Memory B cell (primary cell): ENCODE data around the gene BEGAIN.

Source experiments
- ATAC-seq: fragments of 150-1000 bp; cut with Tn5 transposase; 2 replicates; pipeline ENCODE4 v1.10.0; 2021; ENCODE audit warnings: low read depth, mild to moderate bottlenecking, moderate library complexity
- DNase-seq, 2 donors: peaks; one replicate each; pipeline ENCODE4 v3.0.0; 2022; ENCODE audit warnings: low spot score in 2 of 2
- H3K27ac Mint-ChIP-seq: one replicate; pipeline ENCODE4 v1.8.0; 2022; ENCODE audit warnings: mild to moderate bottlenecking, moderate library complexity, mixed read lengths
- H3K27me3 Mint-ChIP-seq: one replicate; pipeline ENCODE4 v1.8.0; 2022; ENCODE audit warnings: mixed read lengths
- H3K36me3 Mint-ChIP-seq: one replicate; pipeline ENCODE4 v1.8.0; 2022; ENCODE audit warnings: mild to moderate bottlenecking, mixed read lengths
- H3K4me1 Mint-ChIP-seq: one replicate; pipeline ENCODE4 v1.8.0; 2022; ENCODE audit warnings: mixed read lengths
- H3K4me3 Mint-ChIP-seq: one replicate; pipeline ENCODE4 v1.8.0; 2022; ENCODE audit warnings: mild to moderate bottlenecking, moderate library complexity, mixed read lengths
- H3K9me3 Mint-ChIP-seq: one replicate; pipeline ENCODE4 v1.8.0; 2022; ENCODE audit warnings: mixed read lengths

The BEGAIN gene

DNA sequence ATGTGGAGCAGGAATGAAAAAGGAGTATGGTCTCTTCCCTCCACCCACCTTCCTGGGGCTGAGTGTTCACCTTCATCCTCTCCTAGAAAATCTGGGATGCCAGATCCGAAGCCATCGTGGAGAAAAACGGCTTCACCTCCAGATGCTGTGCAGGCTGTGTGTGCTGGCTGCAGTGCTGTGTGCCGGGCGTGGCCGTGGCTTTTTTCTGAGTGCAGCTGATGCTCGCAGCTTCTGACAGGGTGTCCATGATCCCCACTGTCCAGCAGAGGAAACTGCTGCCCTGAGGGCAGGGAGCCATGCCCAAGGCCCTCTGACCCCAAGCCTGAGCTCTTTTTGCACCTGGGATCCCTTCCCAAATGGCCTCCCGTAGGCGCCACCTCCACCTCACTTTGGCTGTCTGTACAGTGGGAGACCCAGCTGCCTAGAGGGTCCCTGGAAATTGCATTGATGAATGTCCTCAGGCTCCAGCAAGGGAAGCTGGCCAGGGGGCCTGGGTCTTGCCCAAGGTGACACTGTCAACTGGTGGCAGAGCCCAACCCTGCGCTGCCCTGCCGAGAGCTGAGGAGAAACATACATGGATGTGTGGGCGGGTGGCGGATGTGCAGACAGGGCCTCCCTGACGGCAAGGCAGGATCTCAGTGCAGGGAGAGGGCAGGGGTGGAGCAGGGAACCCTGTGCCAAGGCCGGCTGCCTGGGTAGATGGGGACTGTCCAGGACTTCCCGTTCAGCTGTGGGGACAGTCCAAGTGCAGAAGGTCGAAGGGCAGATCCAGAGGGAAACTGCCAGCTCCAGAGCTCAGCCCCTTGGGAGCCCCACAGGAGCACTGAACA is 53.3 kb downstream of the BEGAIN start:
- Mint-ChIP-seq H3K4me1 (no peaks in the 10 kb centered on the region), H3K27me3 (no peaks in the 10 kb centered on the region), H3K4me3 (no peak overlapping the region), H3K9me3 (no peaks in the 10 kb centered on the region), H3K27ac (no peak overlapping the region), H3K36me3 (peaks cover 2% of the 10 kb centered on the region)
- ATAC-seq (no peak), DNase-seq (peak in 1 of 2 donors; percentile 7)

DNA sequence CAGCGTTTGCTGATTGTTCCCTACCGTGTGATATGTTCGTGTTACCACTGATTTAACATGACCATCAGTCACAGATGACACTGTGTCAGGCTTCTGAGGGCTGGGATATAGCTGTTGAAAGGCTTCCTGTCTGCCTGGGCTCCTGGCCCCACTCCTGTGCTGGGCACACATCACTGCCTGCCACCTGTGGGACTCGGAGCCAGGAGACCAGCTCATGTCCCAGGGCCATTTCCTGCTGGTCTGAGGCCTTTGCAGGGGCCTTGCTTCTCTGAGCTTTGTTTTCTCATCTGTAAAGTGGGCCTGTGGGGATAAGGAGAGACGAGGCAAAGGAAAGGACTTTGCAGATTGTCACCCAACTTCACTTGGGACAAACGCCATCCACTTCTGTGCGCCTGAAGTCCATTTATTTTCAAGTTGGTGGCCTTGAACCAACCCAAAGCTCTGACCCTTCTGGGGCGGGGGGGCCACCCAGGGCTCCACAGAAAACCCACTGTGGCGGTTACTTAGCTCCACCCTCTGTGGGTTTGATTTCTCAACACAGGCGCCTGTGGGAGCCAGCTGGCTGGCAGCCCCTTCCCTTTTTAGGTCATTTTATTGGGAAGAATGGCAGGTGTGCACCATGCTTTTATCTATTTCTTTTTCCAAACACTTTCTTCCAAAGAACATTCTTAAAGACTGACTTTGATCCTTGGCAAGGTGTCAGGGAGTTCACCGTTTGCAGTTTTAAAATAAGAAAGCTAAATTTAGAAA is 54.1 kb downstream of the BEGAIN start:
- DNase-seq: no peak
- Mint-ChIP-seq H3K4me3 (no peak overlapping the region), H3K27me3 (no peaks in the 10 kb centered on the region), H3K36me3 (peaks cover 2% of the 10 kb centered on the region), H3K4me1 (no peaks in the 10 kb centered on the region), H3K9me3 (no peaks in the 10 kb centered on the region), H3K27ac (no peak overlapping the region)
- ATAC-seq: no peak

DNA sequence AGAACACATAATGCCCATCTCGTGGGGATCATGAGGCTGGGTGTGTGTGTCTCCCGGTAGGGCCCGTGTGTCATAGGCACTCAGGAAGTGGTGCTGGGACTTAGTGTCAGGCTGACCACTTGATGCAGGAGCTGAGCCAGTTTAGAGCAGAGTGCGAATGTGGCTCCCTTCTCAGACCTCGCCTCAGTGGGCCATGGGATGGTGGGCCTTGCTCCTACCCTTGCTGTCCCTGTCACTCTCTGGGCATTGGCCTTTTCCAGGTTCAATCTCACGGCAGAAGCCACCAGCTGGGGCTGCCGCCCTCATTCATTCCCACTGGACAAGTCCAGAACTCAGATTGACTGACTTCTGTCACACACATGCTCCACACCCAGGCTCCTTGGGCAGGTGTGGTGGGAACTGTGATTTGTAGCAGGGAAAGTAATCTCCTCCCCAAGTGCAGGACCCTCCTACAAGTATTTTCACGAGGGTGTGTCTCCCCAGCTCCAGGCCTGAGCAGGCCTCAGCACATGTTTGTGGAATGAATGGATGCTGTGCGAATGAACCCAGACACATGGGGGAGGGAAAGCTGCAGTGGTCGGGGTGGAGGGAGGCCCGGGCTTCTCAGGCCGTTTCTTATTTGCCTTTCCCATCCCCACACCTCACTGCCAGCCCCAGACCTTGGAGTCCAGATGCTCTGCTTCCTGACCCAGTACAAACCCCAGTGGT is 54.9 kb downstream of the BEGAIN start:
- no peaks in the 10 kb centered on the region for H3K4me1 Mint-ChIP-seq
- DNase-seq: no peak
- ATAC-seq: no peak
- no peak overlapping the region for H3K27ac Mint-ChIP-seq
- no peak overlapping the region for H3K4me3 Mint-ChIP-seq
- peaks cover 2% of the 10 kb centered on the region for H3K36me3 Mint-ChIP-seq
- no peaks in the 10 kb centered on the region for H3K27me3 Mint-ChIP-seq
- H3K9me3 Mint-ChIP-seq: no peaks in the 10 kb centered on the region

DNA sequence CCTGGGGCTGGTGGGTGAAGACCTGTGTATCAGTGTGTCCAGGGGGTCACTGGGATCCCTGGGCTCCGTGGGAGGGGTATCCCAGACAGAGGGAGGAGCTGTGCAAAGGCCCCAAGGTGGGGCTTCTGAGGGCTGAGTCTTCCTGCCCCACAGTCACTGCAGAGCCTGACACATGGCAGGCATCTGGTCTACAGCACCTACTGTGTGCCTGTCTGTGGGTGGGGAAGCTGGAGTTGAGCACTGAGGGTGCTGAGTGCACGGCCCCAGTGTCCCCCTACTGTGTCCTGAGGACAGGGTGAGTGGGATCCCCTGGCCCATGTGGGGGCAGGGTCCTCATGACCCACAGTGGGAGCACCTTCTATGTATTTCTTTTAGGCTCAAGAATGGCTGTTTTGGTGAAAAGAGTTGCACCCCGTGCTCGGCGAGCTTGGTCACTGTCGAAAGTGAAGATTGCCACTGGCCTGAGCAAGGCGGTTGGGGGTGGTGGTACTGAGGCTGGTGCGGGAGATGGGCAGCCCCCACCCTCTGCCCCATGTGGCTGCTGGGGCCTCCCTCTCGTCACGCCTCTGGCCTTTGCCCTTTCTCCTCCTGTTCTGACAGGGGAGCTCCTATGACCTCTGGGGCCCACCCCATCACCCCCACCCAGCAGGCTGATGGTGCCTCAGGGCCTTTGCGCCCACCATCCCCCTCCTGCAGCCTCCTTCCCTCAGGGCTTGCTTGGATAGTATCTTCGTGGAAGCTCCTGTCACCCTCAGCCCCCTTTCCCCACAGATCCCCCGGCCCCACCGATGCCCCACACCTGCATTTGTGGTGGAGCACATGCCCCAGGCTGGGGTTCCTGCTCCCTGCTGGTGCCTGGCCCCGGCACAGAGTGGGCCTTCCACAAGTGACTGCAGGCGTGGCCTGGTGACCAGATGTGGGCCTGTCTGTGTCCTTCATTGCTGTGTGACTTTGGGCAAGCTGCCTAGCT is 55.8 kb downstream of the BEGAIN start:
- Mint-ChIP-seq H3K27ac (no peak overlapping the region), H3K36me3 (no peaks in the 10 kb centered on the region)
- ATAC-seq: no peak

DNA sequence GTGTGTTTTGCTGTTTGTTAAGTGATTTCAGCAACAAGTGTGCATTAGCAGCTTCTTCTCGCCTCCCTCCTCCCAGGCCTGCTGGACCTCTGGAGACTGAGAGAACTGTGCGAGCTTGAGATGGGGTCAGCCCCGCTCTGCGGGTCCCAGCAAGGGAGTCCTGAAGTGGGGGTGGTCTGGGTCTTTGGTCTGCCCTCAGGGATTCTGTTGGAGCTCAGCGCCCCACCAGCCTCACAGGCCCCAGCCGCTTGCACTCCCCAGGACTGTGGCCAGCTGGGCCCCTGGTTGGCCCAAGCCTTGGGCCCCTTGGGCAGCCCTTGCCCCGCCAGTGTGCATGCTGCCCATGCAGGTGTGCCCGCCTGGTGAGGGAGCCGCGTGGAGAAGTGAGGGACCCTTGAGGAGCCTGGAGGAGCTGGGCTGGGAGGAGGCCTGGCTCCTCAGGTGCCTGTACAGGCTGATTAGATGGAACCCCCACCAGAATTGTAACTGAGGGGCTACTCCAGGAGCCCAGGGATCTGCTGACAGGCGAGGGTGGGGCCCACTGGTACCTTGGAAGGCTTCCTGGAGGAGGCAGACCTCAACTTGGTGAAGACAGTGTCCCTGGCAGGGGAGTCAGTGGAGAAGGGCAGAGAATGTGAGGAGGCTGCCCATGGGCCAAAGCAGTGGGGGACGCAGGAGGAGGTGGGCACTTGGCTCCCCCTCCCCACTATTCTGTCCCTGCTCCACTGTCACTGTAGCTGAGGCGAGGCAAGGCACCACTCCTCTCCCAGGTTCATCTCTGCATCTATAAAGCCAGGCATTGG is 56.7 kb downstream of the BEGAIN start:
- Mint-ChIP-seq H3K4me3 (no peak overlapping the region), H3K36me3 (no peaks in the 10 kb centered on the region), H3K27ac (no peak overlapping the region), H3K9me3 (no peaks in the 10 kb centered on the region), H3K4me1 (no peaks in the 10 kb centered on the region), H3K27me3 (no peaks in the 10 kb centered on the region)
- ATAC-seq (no peak), DNase-seq (no peak)

More for the DNA sequence above, 55.8 kb downstream of the BEGAIN start:
- no peaks in the 10 kb centered on the region for H3K4me1 Mint-ChIP-seq
- no peaks in the 10 kb centered on the region for H3K27me3 Mint-ChIP-seq
- H3K9me3 Mint-ChIP-seq: no peaks in the 10 kb centered on the region
- H3K4me3 Mint-ChIP-seq: no peak overlapping the region
- no peak for DNase-seq

DNA sequence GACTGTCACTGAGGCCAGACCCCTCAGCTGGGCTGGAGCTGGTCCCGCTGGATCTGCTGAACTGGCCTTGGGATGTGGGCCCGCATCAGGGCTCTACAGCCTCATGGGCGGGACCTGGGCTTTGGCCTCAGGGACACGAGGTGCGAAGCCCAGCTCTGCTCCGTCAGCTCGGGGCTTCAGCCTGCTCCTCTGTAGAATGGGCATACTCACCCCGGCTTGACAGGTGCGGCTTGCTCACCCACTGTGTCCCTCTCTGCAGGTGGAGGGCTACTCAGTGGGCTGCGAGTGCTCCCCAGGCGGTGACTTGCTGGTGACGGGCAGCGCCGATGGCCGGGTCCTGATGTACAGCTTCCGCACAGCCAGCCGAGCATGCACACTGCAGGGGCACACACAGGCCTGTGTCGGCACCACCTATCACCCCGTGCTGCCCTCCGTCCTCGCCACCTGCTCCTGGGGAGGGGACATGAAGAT is 57.6 kb downstream of the BEGAIN start:
- H3K4me1 Mint-ChIP-seq: no peaks in the 10 kb centered on the region
- H3K4me3 Mint-ChIP-seq: no peak overlapping the region
- H3K27ac Mint-ChIP-seq: no peak overlapping the region
- no peaks in the 10 kb centered on the region for H3K36me3 Mint-ChIP-seq
- H3K9me3 Mint-ChIP-seq: no peaks in the 10 kb centered on the region
- no peaks in the 10 kb centered on the region for H3K27me3 Mint-ChIP-seq
- ATAC-seq: no peak
- no peak for DNase-seq

DNA sequence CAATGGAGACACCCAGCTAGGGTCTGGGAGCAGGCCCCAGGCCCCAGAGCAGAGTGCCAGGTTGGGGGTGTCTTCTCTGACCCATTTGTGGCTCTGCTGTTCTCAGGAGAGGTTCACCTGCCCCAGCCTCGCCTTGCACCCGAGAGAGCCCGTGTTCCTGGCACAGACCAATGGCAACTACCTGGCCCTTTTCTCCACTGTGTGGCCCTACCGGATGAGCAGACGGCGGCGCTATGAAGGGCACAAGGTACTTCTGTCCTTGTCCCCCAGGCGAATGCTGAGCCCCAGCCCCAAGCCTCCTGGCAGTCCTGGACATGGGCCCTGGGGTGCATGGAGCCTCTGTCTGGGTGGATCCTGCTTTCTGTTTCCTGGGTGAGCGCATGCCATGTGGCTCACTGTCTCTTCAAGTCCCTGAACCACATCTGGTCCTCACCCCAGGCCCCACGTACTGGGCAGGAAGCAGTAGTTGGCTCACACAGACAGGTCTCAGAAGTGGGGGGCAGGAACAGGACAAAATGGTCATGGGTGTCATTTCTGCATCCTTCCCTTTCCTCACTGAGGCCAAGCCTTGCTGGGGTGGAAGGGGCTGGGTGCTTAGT is 58.2 kb downstream of the BEGAIN start:
- Mint-ChIP-seq H3K36me3 (no peaks in the 10 kb centered on the region), H3K4me1 (no peaks in the 10 kb centered on the region), H3K9me3 (no peaks in the 10 kb centered on the region), H3K4me3 (no peak overlapping the region), H3K27ac (no peak overlapping the region), H3K27me3 (no peaks in the 10 kb centered on the region)
- no peak for DNase-seq
- no peak for ATAC-seq

DNA sequence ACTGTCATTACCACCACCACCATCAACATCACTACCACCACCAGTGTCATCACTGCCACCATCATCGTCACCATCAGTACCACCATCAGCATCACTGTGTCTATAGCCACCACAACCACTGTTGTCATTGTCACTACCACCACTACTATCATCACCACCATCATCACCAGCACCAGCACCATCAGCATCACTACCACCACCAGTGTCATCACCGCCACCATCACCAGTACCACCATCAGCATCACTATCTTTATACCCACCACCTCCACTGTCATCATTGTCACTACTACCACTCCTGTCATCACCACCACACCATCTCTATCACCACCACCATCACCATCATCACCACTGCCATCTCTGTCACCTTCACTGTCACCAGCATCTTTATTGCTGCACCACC is 60.6 kb downstream of the BEGAIN start:
- H3K27me3 Mint-ChIP-seq: no peaks in the 10 kb centered on the region
- no peak for ATAC-seq
- H3K36me3 Mint-ChIP-seq: no peaks in the 10 kb centered on the region

DNA sequence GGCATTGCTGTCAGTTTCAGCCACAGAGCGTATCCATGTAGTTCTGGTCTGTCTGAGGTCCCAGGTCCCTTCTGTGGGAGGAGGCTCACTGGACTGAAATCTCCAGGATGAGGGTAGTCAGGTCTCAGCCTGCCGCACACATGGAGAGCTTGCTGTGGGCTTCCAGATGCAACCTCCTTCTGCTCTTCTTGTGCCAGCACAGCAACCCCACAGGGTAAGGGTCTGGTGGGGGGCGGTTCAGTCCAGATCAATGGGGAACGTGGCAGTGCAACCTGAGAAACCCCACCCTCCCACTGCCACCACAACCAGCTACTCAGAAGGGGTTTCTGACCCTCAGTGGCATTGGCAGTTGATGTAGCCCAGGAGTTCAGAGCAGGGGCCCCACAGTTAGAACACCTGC is 61.2 kb downstream of the BEGAIN start:
- H3K27ac Mint-ChIP-seq: no peak overlapping the region
- H3K4me3 Mint-ChIP-seq: no peak overlapping the region
- DNase-seq: no peak

More for the DNA sequence above, 60.6 kb downstream of the BEGAIN start:
- H3K4me3 Mint-ChIP-seq: no peak overlapping the region
- H3K27ac Mint-ChIP-seq: no peak overlapping the region
- H3K4me1 Mint-ChIP-seq: no peaks in the 10 kb centered on the region
- no peaks in the 10 kb centered on the region for H3K9me3 Mint-ChIP-seq
- no peak for DNase-seq

DNA sequence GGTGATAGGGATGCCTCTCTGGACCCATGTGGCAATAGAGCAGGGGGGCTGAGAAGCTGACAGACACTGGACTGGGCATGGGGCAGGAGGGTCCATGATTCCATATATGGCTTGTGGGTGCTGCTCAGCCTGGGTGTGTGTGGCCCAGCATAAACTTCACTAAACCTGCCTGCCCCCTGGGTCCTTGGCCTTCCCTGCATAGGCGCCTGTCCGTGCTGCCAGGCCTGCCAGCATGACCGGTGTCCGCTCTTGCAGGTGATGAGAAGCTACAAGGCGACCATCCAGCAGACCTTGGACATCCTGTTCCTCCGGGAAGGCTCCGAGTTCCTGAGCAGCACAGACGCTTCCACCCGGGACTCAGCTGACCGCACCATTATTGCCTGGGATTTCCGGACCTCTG is 61.6 kb downstream of the BEGAIN start:
- no peak for DNase-seq
- H3K27me3 Mint-ChIP-seq: no peaks in the 10 kb centered on the region
- H3K36me3 Mint-ChIP-seq: peaks cover 2% of the 10 kb centered on the region

More for the DNA sequence above, 61.2 kb downstream of the BEGAIN start:
- no peak for ATAC-seq
- peaks cover 2% of the 10 kb centered on the region for H3K36me3 Mint-ChIP-seq
- no peaks in the 10 kb centered on the region for H3K9me3 Mint-ChIP-seq
- no peaks in the 10 kb centered on the region for H3K27me3 Mint-ChIP-seq
- H3K4me1 Mint-ChIP-seq: no peaks in the 10 kb centered on the region

DNA sequence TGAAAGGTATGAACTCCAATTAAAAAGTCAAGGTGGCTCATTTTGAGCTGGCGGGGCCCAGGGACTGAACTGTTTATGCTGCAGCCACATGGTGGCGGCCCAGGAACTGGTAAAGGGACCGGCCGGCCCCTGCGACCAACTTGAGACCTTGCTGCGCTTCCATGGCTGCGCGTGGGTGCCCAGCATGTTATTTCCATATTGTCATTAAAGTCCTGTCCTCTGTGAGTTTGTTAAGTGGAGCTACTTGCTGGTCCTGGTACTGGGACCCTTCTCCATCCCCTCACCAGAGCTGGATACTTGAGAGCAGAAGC is 62.3 kb downstream of the BEGAIN start:
- H3K27ac Mint-ChIP-seq: no peak overlapping the region
- DNase-seq (no peak), ATAC-seq (no peak)
- no peaks in the 10 kb centered on the region for H3K9me3 Mint-ChIP-seq
- H3K4me3 Mint-ChIP-seq: no peak overlapping the region
- peaks cover 2% of the 10 kb centered on the region for H3K36me3 Mint-ChIP-seq
- H3K4me1 Mint-ChIP-seq: no peaks in the 10 kb centered on the region
- H3K27me3 Mint-ChIP-seq: no peaks in the 10 kb centered on the region

More for the DNA sequence above, 61.6 kb downstream of the BEGAIN start:
- H3K4me3 Mint-ChIP-seq: no peak overlapping the region
- H3K4me1 Mint-ChIP-seq: no peaks in the 10 kb centered on the region
- no peak for ATAC-seq
- no peaks in the 10 kb centered on the region for H3K9me3 Mint-ChIP-seq
- no peak overlapping the region for H3K27ac Mint-ChIP-seq

DNA sequence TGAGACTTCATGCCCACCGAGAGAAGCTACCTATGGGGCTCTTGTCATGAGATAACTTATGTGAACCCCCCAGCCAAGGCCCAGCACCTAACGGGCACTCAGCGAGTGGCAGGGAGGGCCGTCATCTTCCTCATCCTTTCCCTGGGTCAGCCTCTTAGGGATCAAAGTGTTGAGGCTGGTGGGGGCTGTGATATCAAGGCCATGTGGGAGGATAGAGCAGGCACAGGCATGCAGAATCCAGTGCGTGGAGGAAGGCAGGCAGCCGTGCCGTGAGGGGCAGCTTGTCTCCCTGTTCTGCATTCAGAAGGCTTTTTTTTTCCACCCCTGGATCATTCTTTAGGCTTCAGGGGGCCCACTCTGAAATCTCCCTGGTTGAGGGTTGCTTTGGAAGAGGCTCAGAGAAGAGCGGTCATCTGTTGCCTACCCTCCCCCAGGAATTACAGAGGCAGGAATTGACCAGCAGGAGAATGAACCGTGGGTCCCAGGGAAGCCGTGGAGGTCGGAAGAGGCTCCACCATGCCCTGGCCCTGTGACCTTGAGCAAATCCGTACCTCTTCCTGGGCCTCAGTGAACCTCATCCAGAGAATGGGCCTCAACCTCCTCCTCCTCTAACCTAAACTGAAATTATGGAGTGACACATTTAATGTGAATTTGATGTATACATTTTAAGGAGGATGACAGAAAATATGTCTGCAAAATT is 62.8 kb downstream of the BEGAIN start:
- no peaks in the 10 kb centered on the region for H3K27me3 Mint-ChIP-seq
- no peak overlapping the region for H3K27ac Mint-ChIP-seq
- DNase-seq: no peak
- H3K36me3 Mint-ChIP-seq: peaks cover 2% of the 10 kb centered on the region
- no peak for ATAC-seq
- H3K4me1 Mint-ChIP-seq: no peaks in the 10 kb centered on the region
- H3K9me3 Mint-ChIP-seq: no peaks in the 10 kb centered on the region
- no peak overlapping the region for H3K4me3 Mint-ChIP-seq
